Left cardiac atrium (tissue), 4 donors: ENCODE measurements around the gene C1GALT1C1L. TPM values are rescaled to one million over a fixed set of nuclear protein-coding genes. Genes with fewer than 3 reads are reported as not detected.
"Not testable (repeated sequence)": the region's sequence is repeated elsewhere in the genome, so short reads cannot be mapped to it uniquely, and the experiment has no call there.

Experiments
- ATAC-seq, 2 donors: fragments of 200-7000 bp; cut with Tn5 transposase; one replicate each; pipeline ENCODE4 v1.9.1; 2020; ENCODE audit warnings: mild to moderate bottlenecking in 2 of 2, moderate library complexity in 2 of 2
- DNase-seq: peaks from one replicate; pipeline ENCODE4 v3.0.0-alpha.2; 2020
- intact Hi-C, 2 donors: fragments of 100-400 bp; cut with DNase I; formaldehyde crosslinking; loops; one replicate each; pipeline versions ENCODE4 v1.14.1 to v1.15.1; 2022 to 2023
- long read RNA-seq: library from polyadenylated mRNA; unstranded; transcript quantifications from one replicate; pipeline ENCODE4 v2.0.0, GENCODE V29; 2021
- total RNA-seq, 2 donors: library from RNA; stranded (reverse); fragmentation: NEBNext Ultra II Directional; extraction: Animal tissue kit (Norgen Biotek cat#: 25700); gene quantifications; one replicate each; pipeline ENCODE4 v1.2.1, GENCODE V29; 2021
- donor health status: DM: no; HTN: yes; CAD: no.
- donor health status: DM: no; HTN: yes; CAD: no; lungs with severe emphysema.
- donor health status: DM: yes; HTN: yes; CAD: no.
- donor health status: Dilated cardiomyopathy.

The C1GALT1C1L gene
- total RNA-seq: 1 to 10 TPM; 2.7 to 2.8 TPM
- long read RNA-seq, partial matches to known transcripts: 0 of 2 reads
- long read RNA-seq, other reads (novel, unspliced or antisense): 0 of 2 reads

- intact Hi-C loops: no loop called here
- ATAC-seq (peak; percentile 97 to 98), DNase-seq (peak; percentile 71)
Measured at GRCh38 chr2:43676322-43677050, at the start of gene C1GALT1C1L. Gene C1GALT1C1L, minus strand, starts transcription at chr2:43676429. Its CDS starts 107 bp downstream, at chr2:43676322.

DNA sequence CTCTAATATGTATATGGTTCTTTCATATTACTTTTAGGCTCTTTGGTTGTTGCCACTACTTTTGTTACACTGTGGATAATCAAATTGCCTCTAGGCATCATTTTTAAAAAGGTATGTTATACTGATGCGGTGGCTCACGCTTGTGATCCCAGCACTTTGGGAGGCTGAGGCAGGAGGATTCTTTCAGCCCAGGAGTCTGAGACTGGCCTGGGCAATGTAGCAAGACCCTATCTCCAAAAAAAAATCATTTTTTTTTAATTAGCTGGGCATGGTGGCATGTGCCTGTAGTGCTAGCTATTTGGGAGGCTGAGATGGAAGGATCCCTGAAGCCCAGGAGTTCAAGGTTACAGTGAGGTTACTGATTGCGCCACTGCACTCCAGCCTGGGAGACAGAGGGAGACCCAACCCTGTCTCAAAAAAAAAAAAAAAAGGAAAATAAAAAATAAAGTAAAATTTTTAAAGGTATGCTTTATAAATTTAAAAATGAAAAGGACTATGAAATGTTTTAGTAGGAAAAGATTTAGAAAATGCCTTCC lies 49.5 kb upstream of the C1GALT1C1L start:
- ATAC-seq (no peak), DNase-seq (no peak)
- intact Hi-C loops: no loop called here

- no peak for DNase-seq
- ATAC-seq: peak in 1 of 2 donors; percentile 89
- intact Hi-C loops: no loop called here
Measured at GRCh38 chr2:43724728-43725526, 48.7 kb upstream of the C1GALT1C1L start.

GRCh38 chr2:43718530-43719124 lies 42.4 kb upstream of the C1GALT1C1L start:
- intact Hi-C loops: no loop called here
- DNase-seq (no peak), ATAC-seq (no peak)

DNA sequence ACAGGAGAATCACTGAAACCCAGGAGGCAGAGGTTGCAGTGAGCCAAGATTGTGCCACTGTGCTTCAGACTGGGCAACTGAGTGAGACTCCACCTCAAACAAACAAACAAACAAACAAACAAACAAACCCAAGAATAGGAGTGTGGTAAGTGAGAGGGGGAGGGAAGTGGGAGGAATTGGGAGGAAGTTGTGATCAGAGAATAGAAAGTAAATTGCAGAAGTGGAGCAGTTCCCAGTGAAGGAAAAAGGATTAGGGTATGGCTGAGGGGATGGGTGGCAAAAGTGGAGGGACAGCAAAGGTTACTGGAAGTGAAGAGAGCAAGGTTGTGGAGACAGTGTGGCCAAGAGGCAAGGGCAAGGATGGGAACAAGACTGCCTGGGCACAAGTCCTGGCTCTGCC lies 41.1 kb upstream of the C1GALT1C1L start:
- intact Hi-C loops: no loop called here
- DNase-seq: no peak
- ATAC-seq: no peak

DNA sequence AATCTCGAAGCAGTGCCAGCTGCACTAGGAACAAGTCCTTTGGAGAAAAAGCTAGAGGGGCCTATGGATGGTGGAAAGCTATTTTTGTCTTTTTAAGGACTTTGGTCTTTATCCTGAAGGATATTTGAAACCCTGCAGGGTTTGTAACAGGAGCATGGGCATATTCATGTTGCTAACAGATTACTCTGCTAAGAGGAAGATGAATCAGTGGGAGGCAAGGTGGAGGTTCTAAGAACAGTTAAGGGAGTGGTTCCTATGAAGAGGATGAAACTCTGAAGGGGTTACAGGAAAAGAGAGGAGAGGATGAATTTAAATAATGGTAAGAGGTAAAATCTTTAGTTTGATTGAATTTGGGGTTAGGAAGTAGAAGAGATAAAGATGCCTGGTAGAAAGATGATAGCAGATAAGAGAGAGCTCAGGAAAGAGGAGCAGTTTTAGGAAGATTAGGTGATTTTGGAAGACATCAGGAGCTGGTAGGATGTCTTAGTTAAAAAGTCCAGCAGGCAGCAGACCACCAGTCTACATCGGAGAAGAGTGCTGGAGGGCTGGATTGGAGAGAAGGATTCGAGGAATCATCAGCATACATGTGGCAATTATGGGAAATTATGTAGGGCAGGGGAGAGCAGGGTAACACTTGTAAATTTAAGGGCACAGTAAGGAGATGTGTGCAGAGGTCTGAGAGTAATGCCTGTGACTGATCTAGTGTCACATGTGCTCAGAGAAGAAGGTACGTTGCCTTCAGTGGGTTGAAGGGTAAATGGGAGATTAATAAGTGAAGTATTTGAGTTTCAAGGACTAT lies 39.3 kb upstream of the C1GALT1C1L start:
- DNase-seq: no peak
- ATAC-seq: no peak
- intact Hi-C loops: no loop called here

DNA sequence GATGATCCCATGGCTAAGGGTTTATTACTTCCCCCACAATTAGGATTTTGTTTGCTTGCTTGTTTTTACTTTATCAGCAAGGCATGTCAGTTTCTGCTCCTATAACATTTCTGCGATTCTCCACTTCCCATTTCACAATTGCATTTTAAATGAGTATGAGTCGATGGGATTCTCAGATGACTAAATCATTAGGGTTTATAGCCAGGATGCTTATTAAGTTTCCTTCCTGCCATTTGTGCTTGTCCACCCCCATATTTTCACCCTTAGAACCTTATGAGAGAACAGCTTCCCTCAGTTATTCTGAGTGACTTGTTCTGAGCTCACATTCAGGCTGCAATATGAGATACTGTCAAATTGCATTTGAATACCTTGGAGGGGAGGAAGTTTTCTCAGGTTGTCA lies 37.9 kb upstream of the C1GALT1C1L start:
- intact Hi-C loops: no loop called here
- no peak for ATAC-seq

DNA sequence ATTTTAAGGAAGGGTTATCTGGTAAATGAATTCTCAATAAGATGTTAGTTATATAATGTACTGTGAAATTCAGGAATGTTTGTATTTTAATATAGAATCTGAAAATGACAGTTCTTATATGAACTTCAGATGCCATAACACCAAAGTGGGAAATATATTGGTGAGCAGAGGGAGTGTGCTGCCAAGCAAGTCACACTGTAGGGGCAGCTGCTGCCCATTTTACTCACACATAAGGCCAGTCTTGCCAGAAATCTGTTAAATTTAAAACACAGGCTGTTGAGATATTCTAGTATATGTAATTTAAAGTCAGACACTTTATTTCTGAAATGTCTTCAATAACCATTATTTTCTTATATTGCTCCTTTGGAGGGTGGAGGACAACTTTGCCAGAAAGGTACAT lies 34.6 kb upstream of the C1GALT1C1L start:
- ATAC-seq (no peak), DNase-seq (no peak)
- intact Hi-C loops: no loop called here

More for the DNA sequence above, 37.9 kb upstream of the C1GALT1C1L start:
- DNase-seq: no peak

DNA sequence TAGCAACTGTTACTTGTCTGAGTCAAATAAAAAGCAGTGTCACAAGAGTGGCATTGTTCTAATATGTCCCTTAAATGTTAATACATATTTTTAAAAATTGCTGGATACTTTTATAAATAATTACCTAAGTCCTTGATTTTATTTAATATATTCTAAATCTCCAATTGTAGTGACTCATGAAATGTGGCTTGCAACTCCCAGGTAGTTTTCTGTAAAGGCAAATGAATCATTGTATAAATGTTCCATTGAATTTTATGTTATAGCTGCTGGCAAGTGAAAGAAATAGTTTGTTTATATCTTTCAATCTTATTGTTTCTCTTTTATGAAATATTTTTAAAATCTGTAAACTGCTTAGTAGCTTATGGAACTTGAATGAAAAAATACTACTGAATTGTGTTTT lies 32.7 kb upstream of the C1GALT1C1L start:
- ATAC-seq: no peak
- intact Hi-C loops: no loop called here
- DNase-seq: no peak

- ATAC-seq (no peak), DNase-seq (no peak)
- intact Hi-C loops: no loop called here
Measured at GRCh38 chr2:43708178-43708577, 31.9 kb upstream of the C1GALT1C1L start.

- intact Hi-C loops: no loop called here
- peak; percentile 72 for DNase-seq
- ATAC-seq: peak; percentile 84 to 99
Measured at GRCh38 chr2:43707255-43708015, 31.2 kb upstream of the C1GALT1C1L start.

DNA sequence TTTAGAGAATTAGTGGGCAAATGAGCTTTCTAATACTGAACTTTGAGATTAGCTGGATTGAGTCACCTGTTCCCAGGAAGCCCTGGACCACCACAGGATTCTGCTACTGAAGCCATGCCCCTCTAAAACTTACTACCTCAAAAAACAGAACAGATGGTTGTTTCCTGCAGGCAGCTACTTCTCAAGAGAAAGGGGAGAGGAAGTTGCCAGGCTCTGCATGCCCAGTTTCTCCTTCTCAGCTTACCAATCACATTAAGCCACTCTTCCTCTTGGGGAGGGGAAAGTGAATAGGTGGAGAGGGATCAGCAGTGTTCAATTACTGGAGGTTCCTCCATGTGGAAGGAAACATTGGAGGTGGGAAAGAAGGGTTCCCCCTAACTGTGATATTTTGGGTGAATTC lies 24.9 kb upstream of the C1GALT1C1L start:
- intact Hi-C loops: no loop called here
- ATAC-seq: no peak
- DNase-seq: no peak

DNA sequence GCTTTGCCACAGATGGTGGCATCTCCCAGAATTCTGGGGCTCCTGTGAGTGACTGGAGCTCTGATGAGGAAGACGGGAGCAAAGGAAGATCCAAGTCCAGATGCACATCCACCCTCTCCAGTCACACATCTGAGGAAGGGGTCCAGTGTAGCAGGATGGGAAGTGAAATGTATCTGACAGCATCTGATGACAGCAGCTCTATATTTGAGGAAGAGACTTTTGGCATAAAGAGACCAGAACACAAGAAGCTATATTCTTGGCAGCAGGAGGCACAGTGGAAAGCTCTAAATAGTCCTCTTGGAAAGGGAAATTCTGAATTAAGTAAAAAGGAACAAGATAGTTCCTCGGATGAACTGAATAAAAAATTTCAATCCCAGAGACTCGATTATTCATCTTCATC lies 23.5 kb upstream of the C1GALT1C1L start:
- ATAC-seq: no peak
- DNase-seq: no peak
- intact Hi-C loops: no loop called here

GRCh38 chr2:43698140-43698539 lies 21.9 kb upstream of the C1GALT1C1L start:
- ATAC-seq, DNase-seq, intact Hi-C loops: not testable (repeated sequence)

- ATAC-seq: no peak
- intact Hi-C loops: no loop called here
- no peak for DNase-seq
Measured at GRCh38 chr2:43692428-43692994, 16.3 kb upstream of the C1GALT1C1L start.

GRCh38 chr2:43689999-43690398 lies 13.8 kb upstream of the C1GALT1C1L start:
- ATAC-seq (no peak), DNase-seq (no peak)
- intact Hi-C loops: no loop called here

DNA sequence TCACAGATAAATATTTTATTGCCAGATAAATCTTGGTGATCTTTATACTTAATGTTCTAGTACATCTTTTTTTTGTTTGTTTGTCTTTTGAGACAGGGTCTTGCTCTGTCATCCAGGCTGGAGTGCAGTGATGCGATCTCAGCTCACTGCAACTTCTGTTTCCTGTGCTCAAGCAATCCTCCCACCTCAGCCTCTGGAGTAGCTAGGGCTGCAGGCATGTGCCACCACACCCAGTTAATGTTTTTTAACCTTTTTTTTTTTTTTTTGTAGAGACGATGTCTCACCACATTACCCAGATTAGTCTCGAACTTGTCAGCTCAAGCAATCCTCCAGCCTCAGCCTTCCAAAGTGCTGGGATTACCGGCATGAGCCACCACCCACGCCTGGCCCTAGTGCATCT lies 9.1 kb upstream of the C1GALT1C1L start:
- DNase-seq: no peak
- intact Hi-C loops: no loop called here
- ATAC-seq: peak in 1 of 2 donors; percentile 39

DNA sequence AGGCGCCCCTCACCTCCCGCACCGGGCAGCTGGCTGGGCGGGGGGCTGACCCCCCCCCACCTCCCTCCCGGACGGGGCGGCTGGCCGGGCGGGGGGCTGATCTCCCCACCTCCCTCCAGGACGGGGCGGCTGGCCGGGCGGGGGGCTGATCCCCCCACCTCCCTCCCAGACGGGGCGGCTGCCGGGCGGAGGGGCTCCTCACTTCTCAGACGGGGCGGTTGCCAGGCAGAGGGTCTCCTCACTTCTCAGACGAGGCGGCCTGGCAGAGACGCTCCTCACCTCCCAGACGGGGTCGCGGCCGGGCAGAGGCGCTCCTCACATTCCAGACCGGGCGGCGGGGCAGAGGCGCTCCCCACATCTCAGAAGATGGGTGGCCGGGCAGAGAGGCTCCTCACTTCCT lies 1.6 kb upstream of the C1GALT1C1L start:
- intact Hi-C loops, ATAC-seq, DNase-seq: not testable (repeated sequence)
